SJCRH30 (cell line): ENCODE data around the gene PLPP3. TPM values are rescaled to one million over a fixed set of nuclear protein-coding genes. Genes with fewer than 3 reads are reported as not detected.

Source experiments
- DNase-seq, 2 experiments: peaks; one replicate each; pipeline ENCODE4 v3.0.0-alpha.2; 2015 to 2020
- H3K27ac ChIP-seq: fragments of 250-450 bp; sonication (Bioruptor Pico); 2 replicates; pipeline ENCODE4 v1.5.1; 2020; ENCODE audit warnings: mild to moderate bottlenecking, moderate library complexity
- H3K27me3 ChIP-seq: fragments of 250-450 bp; sonication (Bioruptor Pico); 2 replicates; pipeline ENCODE4 v1.5.1; 2020; ENCODE audit warnings: mild to moderate bottlenecking, moderate library complexity
- H3K36me3 ChIP-seq: fragments of 250-450 bp; sonication (Bioruptor Pico); 2 replicates; pipeline ENCODE4 v1.5.1; 2020; ENCODE audit warnings: mild to moderate bottlenecking, moderate library complexity
- H3K4me1 ChIP-seq: fragments of 250-450 bp; sonication (Bioruptor Pico); 2 replicates; pipeline ENCODE4 v1.5.1; 2020; ENCODE audit warnings: mild to moderate bottlenecking, moderate library complexity
- H3K4me3 ChIP-seq: fragments of 250-450 bp; sonication (Bioruptor Pico); 2 replicates; pipeline ENCODE4 v1.5.1; 2020; ENCODE audit warnings: mild to moderate bottlenecking, moderate library complexity
- H3K9me3 ChIP-seq: fragments of 250-450 bp; sonication (Bioruptor Pico); replicated peaks from 2 replicates; pipeline ENCODE4 v1.5.1; 2020; ENCODE audit warnings: mild to moderate bottlenecking, moderate library complexity
- total RNA-seq: library from RNA; depleted of rRNA; stranded (reverse); fragments of >200 nt; shearing (Covaris generic); gene quantifications from 2 replicates; pipeline ENCODE4 v1.2.3, GENCODE V29; 2014

PLPP3 gene
- total RNA-seq, 1 experiment from 2014 or later: not detected

DNA sequence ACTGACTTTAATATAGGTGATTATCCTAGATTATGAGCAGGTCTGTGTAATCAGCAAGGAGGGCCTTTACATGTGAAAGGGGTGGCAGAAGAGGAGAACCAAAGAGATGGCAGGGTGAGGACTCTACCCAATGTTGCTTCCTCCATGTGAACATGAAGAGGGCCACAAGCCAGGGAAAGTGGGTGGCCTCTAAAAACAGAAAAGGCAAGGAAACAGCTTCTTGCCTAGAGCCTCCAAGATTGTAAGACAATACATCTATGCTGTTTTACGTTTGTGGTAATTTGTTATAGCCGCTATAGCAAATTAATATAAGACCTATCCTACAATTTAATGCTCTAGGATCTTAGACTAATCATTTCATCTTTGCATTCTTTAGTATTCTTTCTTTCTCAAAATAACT is 85.5 kb downstream of the PLPP3 start:
- H3K4me3 ChIP-seq: no peak overlapping the region
- H3K27ac ChIP-seq: no peak overlapping the region
- H3K9me3 ChIP-seq: no peaks in the 10 kb centered on the region
- DNase-seq: no peak
- peaks cover 23% of the 10 kb centered on the region for H3K27me3 ChIP-seq
- H3K4me1 ChIP-seq: no peaks in the 10 kb centered on the region
- no peaks in the 10 kb centered on the region for H3K36me3 ChIP-seq

DNA sequence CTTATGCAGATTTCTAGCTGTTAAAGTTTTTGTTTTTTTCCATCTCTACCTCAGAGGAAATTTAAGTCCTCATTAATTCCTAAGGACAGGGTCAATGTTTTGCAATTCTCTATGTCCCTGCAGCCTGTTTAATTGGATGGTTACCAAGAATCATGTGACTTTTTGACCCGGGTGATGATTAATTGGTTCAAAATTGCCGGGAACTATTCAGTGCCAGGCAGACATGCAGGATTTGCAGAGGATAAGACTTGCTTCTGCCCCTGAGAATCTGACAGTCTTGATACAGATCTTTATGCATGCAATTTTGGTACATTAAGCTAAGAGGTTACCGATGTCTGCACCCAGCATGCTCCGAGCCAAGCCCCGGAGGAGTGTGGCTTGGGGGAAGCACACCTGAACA is 87.9 kb downstream of the PLPP3 start:
- H3K36me3 ChIP-seq: no peaks in the 10 kb centered on the region
- H3K4me1 ChIP-seq: no peaks in the 10 kb centered on the region
- no peak overlapping the region for H3K4me3 ChIP-seq
- H3K27me3 ChIP-seq: peaks cover 17% of the 10 kb centered on the region
- H3K9me3 ChIP-seq: no peaks in the 10 kb centered on the region
- H3K27ac ChIP-seq: no peak overlapping the region
- DNase-seq: no peak

DNA sequence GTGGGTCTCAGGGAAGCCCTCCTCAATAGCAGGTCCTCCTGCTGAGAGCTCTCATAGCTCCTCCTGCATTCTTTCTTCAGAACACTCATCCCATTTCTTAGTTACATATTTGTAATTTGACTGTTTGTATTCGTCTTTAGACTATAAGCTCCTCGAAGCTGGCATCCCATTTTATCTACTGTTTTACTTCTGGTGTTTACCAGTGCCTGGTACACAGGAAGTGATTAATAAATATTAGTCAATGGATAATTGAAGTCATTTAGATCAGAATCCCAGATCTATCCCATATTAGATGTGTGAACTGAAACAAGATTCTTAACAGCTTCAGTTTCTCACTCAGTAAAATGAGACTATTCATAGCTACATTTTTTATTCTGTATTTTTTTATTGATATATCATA is 88.7 kb downstream of the PLPP3 start:
- no peak for DNase-seq
- H3K36me3 ChIP-seq: no peaks in the 10 kb centered on the region
- no peaks in the 10 kb centered on the region for H3K4me1 ChIP-seq
- no peak overlapping the region for H3K27ac ChIP-seq
- no peaks in the 10 kb centered on the region for H3K9me3 ChIP-seq
- H3K4me3 ChIP-seq: no peak overlapping the region
- peaks cover 16% of the 10 kb centered on the region; the same call in 1 of the 2 replicates for H3K27me3 ChIP-seq

DNA sequence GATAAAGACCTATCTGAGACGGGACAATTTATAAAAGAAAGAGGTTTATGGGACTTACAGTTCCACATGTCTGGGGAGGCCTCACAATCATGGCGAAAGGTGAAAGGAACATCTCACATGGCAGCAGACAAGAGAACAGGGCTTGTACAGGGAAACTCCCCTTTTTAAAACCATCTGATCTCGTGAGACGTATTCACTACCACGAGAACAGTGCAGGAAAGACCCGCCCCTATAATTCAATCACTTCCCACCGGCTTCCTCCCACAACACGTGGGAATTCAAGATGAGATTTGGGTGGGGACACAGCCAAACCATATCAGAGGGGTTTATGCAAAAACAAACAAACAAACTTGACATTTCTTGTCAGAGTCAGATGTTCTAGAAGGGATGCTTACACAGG is 89.7 kb downstream of the PLPP3 start:
- Histone ChIP-seq H3K36me3 (no peaks in the 10 kb centered on the region), H3K27ac (no peak overlapping the region), H3K27me3 (0 out of 2 replicates have a peak, but pooled peaks cover 12% of the 10 kb centered on the region), H3K4me3 (no peak overlapping the region), H3K9me3 (no peaks in the 10 kb centered on the region), H3K4me1 (no peaks in the 10 kb centered on the region)
- no peak for DNase-seq

DNA sequence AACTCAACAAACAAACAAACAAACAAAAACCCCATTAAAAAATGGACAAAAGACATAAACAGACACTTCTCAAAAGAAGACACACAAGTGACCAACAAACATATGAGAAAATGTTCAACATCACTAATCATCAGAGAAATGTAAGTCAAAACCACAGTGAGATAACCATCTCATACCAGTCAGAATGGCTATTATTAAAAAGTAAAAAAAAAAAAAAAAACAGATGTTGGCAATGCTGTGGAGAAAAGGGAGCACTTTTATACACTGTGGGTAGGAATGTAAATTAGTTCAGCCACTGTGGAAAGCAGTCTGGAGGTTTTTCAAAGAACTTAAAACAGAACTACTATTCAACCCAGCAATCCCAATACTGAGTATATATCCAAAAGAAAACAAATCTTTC is 94.7 kb downstream of the PLPP3 start:
- H3K27me3 ChIP-seq: 0 out of 2 replicates have a peak, but pooled peaks cover 8% of the 10 kb centered on the region
- no peaks in the 10 kb centered on the region for H3K9me3 ChIP-seq
- no peaks in the 10 kb centered on the region for H3K36me3 ChIP-seq
- H3K4me1 ChIP-seq: no peaks in the 10 kb centered on the region
- DNase-seq: no peak
- no peak overlapping the region for H3K4me3 ChIP-seq
- no peak overlapping the region for H3K27ac ChIP-seq

DNA sequence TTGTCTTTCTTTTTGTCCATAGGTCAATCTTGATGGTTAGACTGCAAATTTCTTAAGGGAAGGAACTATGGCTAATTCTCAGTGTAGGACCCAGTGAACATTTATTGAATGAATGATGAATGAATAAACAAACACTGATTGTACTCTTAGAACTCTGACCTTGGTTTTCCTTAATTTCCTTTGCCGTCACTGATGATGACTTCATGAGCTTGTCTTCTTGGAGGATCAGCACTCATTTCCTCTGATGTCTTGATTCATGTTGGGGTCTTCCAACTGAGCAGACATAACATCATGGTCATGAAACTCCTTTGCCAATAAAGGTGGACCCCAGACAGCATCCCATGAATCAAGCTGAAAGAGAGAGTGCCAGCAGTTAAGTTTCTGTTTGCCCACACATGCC is 96.3 kb downstream of the PLPP3 start:
- H3K27me3 ChIP-seq: 0 out of 2 replicates have a peak, but pooled peaks cover 8% of the 10 kb centered on the region
- no peak for DNase-seq
- H3K9me3 ChIP-seq: no peaks in the 10 kb centered on the region
- H3K4me3 ChIP-seq: no peak overlapping the region
- H3K36me3 ChIP-seq: no peaks in the 10 kb centered on the region
- H3K4me1 ChIP-seq: no peaks in the 10 kb centered on the region
- H3K27ac ChIP-seq: no peak overlapping the region

DNA sequence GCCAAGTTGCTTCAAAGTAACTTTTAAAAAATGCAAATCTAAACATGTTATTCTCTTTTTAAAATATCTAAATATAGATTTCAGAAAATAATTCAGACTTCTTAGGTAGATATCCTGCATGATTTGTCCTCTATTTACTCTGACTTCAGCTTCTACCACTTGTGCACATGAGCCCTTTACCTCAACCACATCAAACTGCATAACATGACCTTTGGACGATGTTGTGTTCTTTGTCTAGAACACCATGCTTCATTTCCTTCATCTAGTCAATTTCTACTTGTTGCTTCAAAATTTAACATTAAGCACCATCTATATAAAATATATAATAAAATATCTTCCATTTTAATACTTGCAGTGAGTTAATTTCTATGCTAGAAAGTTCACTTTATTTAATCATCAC is 96.9 kb downstream of the PLPP3 start:
- no peak for DNase-seq
- no peak overlapping the region for H3K27ac ChIP-seq
- no peaks in the 10 kb centered on the region for H3K36me3 ChIP-seq
- H3K9me3 ChIP-seq: no peaks in the 10 kb centered on the region
- H3K4me1 ChIP-seq: no peaks in the 10 kb centered on the region
- H3K4me3 ChIP-seq: no peak overlapping the region
- H3K27me3 ChIP-seq: 0 out of 2 replicates have a peak, but pooled peaks cover 8% of the 10 kb centered on the region

DNA sequence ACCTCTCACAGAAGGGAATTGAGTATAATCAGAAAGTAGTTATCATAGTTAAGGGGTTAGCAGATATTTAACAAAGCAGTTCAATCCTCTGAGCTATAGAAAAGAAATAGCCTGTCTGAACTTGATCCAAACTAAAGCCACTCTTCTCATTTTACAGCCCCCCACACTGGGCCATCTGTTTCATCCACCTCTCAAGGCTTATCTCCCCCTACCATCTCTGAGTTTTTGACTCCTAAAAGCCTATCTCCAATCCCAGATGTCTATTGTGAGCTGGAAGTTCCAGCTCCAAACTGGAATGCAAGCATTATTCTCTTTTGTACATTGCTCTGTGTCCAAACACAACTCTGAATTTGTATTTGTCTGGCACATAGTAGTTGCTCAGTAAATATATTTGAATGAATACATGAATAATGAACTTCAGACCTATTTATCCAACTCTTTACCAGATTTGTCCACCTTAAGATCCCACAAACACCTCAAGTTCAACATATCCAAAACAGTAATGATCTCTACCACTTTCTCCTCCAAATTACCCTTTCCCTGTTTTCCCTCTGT is 98.1 kb downstream of the PLPP3 start:
- no peaks in the 10 kb centered on the region for H3K9me3 ChIP-seq
- H3K4me3 ChIP-seq: no peak overlapping the region
- H3K27me3 ChIP-seq: 0 out of 2 replicates have a peak, but pooled peaks cover 3% of the 10 kb centered on the region
- no peak overlapping the region for H3K27ac ChIP-seq
- no peak for DNase-seq
- no peaks in the 10 kb centered on the region for H3K36me3 ChIP-seq
- no peaks in the 10 kb centered on the region for H3K4me1 ChIP-seq

DNA sequence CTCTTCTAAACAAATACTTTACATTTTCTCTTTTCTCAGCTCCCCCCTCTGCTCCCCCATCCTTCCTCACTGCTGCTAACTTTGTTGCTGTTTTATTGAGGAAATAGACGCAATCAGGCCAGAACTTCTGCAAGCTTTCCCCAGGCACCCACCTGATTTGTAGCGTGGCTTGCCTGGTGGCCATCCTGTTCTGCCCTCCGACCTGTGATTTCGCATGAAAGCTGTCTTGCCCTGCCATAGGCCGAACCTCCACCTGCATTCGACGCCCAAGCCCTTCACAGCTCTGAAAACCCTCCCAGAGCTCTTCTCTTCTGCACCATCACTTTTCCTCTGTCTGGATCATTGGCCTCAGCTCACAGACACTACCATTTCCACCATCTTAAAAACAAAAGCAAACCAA is 100.6 kb downstream of the PLPP3 start:
- Histone ChIP-seq H3K9me3 (no peaks in the 10 kb centered on the region), H3K4me3 (no peak overlapping the region), H3K27ac (no peak overlapping the region), H3K27me3 (no peaks in the 10 kb centered on the region; the same call in 1 of the 2 replicates), H3K4me1 (no peaks in the 10 kb centered on the region), H3K36me3 (no peaks in the 10 kb centered on the region)
- no peak for DNase-seq

DNA sequence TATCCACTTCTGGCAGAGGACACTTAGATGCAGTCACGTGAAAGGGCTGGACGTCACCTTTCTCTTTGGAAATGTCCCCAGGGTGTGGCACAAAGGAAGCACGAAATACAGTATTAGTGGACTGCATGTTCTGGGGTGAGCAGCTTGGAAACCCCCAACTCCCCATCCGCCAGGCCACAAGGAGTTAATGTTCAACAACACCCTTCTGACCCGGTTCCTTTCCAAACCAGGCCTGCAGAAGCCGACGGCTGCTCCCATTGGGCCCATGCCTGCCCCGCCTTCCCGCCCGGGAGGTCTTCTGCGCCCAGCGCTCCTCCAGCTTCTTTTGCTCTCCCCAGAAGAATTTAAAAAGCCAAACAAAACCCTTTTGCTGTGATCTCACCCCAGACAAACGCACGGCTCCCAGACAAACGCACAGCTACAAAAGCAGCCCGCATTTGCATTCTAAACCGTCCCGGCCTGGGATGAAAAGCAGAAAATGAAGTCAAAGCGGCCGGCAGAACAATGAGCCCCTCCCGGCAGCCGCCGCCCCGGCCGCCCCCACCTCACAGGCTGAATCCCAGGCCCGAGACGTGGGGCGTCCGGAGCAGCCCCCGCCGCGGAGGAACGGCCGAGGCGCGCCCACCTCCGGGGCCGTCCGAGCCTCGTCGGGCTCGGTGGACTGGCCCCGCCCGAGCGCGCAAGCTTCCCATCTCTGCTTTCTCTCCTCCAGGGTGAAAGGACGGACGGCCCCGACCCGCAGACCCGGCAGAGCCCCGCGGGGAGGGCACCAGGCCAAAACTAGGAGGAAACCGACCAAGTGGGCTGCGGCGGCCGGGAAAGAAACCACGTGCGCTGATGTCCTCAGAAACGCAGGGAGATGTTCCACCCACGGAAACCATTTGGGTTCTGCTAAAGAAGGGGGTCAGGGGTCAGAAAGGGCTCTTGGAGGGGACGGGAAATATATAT is 101.9 kb downstream of the PLPP3 start:
- DNase-seq: no peak
- Histone ChIP-seq H3K36me3 (no peaks in the 10 kb centered on the region), H3K9me3 (no peaks in the 10 kb centered on the region), H3K27ac (no peak overlapping the region), H3K4me3 (no peak overlapping the region), H3K4me1 (no peaks in the 10 kb centered on the region), H3K27me3 (no peaks in the 10 kb centered on the region; the same call in 1 of the 2 replicates)

DNA sequence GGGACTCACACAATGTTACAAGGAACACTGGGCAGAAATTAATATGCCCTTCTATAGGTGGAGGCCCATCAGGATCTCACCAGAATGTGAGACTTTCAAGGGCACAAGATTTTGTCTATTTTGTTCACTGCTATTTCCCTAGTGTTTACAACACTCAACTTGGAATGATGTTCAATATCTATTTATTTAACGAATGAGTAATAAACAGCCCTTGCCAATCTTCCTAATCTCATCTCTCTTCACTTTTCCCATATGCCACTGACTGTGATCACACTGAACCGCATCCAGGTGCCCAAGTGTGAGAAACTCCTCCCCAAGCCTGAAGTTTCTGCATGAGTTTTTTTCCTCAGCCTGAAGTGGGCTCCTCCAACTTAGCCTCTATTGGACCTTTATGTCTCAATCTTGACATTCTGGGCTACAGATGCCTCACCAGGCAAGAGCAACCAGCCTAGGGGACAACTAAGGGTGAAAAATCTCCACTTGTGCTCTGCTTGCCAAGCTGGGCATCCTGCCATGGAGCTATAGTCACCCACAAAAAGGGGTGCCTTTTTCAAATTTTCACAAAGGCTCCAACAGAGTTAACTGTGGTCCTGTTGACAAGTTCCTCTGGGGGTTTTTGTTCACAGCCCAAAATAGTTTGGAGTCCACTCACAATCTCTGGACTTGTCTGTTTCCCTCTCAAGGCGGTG is 105.6 kb downstream of the PLPP3 start:
- H3K4me3 ChIP-seq: no peak overlapping the region
- H3K4me1 ChIP-seq: no peaks in the 10 kb centered on the region
- no peaks in the 10 kb centered on the region for H3K36me3 ChIP-seq
- no peaks in the 10 kb centered on the region for H3K9me3 ChIP-seq
- DNase-seq: no peak
- no peak overlapping the region for H3K27ac ChIP-seq
- peaks cover 1% of the 10 kb centered on the region; the same call in 1 of the 2 replicates for H3K27me3 ChIP-seq

DNA sequence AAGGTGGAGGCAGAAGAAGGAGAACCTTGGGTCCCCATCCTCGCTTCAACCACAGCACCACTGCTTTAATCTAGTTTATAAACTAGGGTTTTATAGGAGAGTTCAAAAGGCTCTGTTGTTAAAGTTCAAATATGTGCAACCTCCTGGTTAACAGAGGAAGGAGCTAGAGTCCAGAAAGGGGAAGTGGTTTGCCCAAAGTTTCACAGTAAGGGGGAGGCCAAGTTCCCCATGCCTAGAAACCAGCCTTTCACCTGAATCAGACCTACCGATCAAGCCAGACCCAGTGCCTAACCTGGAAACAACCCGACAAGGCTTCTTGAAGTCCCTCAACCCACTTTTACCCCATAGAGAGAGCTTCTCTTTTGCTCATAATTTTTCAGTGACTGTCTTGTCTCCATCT is 106.5 kb downstream of the PLPP3 start:
- Histone ChIP-seq H3K4me1 (no peaks in the 10 kb centered on the region), H3K36me3 (no peaks in the 10 kb centered on the region), H3K4me3 (no peak overlapping the region), H3K27me3 (peaks cover 3% of the 10 kb centered on the region; the same call in 1 of the 2 replicates), H3K9me3 (no peaks in the 10 kb centered on the region), H3K27ac (no peak overlapping the region)
- no peak for DNase-seq

DNA sequence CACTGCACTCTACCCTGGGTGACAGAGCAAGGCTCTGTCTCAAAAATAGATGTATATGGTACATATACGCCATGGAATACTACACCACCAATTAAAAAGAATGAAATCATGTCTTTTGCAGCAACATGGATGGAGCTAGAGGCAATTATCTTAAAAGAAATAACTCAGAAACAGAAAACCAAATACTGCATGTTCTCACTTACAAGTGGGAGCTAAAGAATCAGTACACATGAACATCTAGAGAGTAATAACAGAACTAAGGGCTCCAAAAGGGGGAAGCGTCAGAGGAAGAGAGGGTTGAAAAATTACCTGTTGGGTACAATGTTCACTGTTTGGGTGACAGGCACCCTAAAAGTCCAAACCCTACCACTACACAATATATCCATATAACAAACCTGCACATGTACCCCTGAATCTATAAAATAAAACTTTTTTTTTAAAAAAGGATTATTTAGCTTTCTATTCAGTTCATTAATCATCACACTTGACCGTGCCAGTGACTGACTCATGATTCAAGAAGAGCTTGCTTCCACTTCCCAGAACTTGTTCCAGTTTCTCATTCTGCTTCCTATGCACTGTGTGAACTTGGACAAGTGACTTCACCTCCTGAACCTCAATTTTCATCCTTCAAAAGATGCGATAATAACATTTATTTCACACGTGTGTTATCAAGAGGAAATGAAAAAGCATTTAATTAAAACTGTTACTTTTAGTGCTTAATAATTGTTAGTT is 109.6 kb downstream of the PLPP3 start:
- Histone ChIP-seq H3K4me1 (no peaks in the 10 kb centered on the region), H3K27me3 (0 out of 2 replicates have a peak, but pooled peaks cover 3% of the 10 kb centered on the region), H3K36me3 (no peaks in the 10 kb centered on the region), H3K27ac (no peak overlapping the region), H3K9me3 (no peaks in the 10 kb centered on the region), H3K4me3 (no peak overlapping the region)
- no peak for DNase-seq

DNA sequence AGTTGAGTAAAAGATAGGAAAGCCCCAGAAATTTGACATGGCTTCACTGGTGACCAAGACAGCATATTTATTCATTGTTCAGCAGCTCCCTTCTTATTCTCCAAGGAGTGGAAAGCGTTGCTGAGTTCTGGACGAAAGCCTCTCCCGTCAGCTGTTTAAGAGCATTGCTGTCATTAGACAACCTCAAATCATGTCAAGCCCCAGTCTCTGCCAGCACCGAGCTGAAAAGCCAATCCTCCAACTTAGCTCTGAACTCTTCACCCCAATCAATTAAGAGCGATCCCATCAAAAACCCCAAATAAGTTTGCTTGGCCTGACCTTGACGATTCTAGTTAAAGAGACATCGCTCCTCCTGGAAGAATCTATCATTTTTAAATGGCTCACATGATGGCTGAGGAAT is 110.8 kb downstream of the PLPP3 start:
- no peaks in the 10 kb centered on the region for H3K36me3 ChIP-seq
- no peak overlapping the region for H3K4me3 ChIP-seq
- no peak overlapping the region for H3K27ac ChIP-seq
- H3K9me3 ChIP-seq: no peaks in the 10 kb centered on the region
- H3K4me1 ChIP-seq: no peaks in the 10 kb centered on the region
- H3K27me3 ChIP-seq: 0 out of 2 replicates have a peak, but pooled peaks cover 3% of the 10 kb centered on the region
- no peak for DNase-seq
